GM20431 (cell line): ENCODE results near the gene TBX18.

Experiments
- in situ Hi-C: fragments of 300-500 bp; cut with MseI, MboI; formaldehyde crosslinking; loops from one replicate; pipeline ENCODE4 v1.15.0; 2020; ENCODE audit warnings: low sequenced_read_pairs; ENCODE audit not compliant: unreplicated experiment

Gene TBX18

DNA sequence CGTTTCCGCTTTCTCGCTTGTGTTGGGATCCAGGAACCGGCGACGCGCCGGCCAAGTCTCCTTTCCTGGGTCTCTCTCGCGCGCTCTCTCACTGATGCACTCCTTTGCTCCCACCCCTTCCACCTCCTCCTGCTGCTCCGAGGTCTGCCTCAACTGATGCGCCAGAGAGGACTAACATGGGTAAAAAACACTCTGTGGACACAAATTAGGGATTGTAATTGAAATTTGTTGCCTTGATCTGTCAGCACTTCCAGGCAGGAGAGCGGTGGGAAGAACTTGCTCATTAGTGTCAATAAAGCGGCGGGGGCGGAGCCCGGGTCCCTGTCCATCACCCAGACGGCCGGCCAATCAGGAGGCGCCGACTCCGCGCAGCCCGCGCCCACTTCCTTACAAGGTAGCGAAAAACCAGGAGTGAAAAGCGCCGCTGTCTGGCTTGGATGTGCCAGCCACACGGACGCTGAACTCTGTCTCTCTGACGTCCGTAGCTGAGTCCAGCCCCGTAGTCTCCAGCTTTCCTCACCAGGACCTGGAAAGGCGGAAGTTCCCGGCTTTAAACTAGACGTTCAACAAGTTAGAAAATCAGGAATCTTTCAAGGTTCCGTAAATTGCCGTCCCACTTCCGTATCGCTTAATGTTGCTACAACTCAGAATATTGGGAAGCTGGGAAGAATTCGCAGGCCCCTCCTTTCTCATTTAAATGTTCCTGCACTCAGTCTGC, at the start of gene TBX18:
TBX18 (minus strand) TSS at position 267 of the 718 bp plus-strand sequence. CDS start 417 bp downstream, outside the sequence.
- in situ Hi-C loops: no loop called here

DNA sequence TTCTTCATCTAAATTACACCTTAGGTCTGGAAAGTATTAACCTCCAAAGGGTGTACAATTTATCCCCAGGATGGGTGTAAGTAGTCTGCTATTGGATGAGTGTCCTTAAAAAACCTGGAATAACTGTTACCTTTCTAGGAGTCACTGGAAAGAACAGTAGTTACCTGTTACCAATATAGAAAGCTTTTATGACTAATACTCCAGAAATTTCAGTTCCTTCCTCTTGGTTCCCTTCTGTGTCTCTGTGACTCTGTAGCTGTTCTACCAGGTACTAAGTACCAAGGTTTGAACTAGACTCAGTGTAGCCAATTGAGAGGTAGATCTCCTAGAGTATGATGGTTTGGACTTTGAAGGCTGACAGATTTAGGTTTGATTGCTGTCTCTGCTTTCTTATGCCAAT, 47.0 kb upstream of the TBX18 start:
- in situ Hi-C loops: no loop called here

DNA sequence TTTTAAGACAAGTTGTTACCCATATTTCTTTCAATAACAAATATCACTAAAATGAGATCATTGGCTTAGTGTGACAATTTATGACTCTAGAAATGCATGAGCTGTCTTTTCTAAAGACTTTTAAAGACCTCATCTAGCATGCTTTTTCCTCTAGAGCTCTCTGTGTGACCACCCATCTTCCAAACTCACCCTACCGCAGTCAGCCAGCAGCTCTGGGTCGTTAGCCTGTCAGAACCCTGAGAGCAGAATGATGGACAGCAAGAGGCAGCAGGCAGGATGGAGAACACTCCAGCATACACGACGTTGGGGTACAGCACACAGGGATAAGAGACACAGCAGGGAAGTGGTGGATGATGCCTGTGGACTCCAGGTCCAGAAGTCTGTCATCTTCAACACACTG, 45.1 kb upstream of the TBX18 start:
- in situ Hi-C loops: no loop called here

DNA sequence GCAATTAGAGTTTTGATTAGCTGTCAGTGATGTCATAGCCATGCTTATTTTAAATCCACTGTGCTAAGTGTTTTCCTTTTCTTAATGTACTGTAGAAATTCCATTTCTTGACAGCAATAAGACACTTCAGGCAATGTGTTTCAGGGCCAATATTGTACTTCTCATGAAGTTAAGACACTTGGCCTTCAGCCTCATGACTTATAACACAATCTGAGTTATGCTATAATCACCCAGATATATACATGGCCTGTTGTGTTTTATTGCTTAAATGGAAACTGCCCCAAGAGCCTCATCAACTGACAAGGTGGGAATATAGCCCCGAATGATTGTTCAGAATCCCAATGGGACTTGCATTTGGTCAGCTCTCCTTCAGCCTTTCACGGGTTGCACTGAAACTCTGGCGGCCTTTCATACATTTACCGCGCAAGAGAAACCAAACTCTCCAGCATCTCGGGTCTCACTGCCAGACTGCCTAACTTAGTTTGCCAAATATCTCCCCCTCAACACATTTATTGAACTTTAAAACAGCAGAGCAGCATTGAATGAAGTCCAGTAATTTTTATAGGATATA, 44.2 kb upstream of the TBX18 start:
- in situ Hi-C loops: no loop called here

DNA sequence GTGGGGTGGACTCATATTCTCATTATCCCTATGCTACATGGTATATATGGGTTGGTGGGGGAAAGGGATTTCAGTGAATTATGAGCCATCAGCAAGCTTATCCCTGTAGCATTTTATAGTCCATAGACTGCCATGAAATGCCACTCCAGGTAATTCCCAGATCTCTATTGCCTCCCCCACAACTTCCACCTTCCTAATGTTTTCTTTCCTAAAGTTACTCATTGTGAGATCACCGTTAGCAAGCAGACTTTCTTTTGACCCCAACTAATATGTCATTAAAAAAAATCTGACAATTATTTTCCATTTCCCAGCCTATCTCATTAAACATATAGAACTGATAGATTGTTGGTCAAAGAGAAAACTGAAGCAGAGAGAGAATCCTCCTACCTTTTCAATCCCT, 40.7 kb upstream of the TBX18 start:
- in situ Hi-C loops: no loop called here

DNA sequence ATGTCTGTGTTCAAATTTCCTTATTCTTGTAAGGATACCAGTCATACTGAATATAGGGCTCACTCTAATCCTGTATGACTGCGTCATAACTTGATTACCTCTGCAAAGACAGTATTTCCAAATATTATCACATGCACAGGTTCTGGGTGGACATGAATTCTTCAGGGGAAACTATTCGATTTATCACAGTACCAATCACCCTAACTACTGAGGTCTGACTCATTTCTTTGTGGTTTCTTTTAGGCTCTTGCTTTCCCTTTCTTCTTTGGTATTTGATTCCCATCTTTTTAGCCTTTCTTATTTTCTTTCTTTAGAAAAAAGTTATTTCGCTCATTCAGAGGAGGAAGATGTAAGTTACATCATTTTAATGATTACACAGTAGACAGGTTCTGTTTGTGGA, 40.3 kb upstream of the TBX18 start:
- in situ Hi-C loops: no loop called here

DNA sequence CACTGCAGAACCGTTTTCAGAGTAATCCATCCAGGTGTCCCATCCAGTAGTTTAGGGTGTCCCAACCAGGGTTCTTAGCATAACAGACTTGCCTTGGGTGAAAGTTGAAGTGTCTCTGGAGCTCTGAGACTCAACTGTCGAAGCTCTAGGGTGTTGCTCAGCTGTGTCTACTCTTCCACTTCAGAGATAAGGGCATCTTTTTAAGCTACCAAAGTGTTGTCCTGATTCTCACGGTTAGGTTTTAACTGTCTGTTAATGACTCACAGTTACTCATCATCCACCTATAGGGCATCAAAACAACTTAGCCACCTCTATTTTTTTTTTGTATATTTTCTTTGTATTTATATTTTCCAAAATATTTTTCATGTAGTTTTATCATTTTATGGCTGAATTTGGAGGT, 36.9 kb upstream of the TBX18 start:
- in situ Hi-C loops: no loop called here

DNA sequence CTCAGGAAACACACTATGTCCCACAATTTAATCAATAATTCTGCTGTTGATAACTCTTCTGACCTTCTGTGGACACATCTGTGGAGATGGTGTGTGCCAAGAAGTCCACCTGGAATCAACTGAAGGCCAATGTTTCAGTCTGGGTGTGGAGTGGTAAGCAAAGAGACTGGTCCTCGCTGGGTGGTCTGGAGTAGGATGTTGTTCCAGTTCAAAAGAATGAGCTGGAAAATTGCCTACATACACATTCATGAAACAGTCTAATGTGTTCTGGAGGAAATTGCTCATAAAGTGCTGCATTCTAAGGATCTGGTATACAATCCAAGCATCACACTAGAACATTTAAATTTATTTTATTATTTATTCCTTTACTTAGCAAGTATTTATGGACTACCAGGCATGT, 33.9 kb upstream of the TBX18 start:
- in situ Hi-C loops: no loop called here

DNA sequence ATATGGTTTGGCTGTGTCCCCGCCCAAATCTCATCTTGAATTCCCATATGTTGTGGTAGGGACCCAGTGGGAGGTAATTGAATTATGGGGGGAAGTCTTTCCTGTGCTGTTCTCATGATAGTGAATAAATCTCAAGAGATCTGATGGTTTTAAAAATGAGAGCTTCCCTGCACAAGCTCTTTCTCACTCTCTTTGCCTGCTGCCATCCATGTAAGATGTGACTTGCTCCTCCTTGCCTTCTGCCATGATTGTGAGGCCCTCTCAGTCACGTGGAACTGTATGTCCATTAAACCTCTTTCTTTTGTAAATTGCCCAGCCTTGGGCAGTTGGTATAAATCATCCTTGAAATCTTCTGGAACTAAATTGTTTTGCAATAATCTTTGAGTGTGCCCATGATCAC, 31.9 kb upstream of the TBX18 start:
- in situ Hi-C loops: no loop called here

DNA sequence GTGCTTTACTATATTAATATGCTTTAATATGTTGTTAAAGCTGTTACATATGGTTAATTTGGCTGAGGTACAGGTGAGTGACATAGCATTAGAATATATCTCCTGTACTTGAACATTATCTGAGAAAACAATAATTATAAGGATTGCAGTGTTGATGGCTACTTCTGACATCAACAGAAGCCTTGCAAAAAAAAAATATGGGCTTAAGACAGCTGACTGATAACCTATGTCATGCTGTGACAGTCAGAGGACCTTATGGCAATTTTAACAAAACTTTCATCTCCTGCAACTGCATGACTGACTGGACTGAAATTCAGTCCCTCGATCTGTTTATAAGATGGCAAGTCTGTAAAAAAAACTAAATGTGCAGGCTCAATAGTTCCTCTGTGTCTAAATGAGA, 27.5 kb upstream of the TBX18 start:
- in situ Hi-C loops: no loop called here

DNA sequence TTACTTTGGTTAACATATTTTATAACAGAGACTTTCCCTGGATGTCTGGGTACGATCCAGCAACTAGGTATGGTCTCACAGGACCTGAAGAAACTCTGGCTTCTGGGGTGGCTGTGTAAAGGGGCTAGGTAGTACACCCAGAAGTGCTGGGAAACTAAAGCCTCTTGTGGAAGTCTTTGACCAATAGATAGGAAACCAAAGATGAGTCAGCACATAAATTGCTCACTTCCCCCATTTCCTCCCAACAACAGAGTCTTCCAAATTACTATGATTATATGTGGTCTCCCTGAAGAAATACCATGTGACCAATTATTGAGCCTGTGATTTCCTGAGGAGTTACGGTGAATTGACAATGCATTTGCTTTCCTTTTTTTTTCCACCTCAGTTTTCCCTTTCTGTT, 26.8 kb upstream of the TBX18 start:
- in situ Hi-C loops: no loop called here

DNA sequence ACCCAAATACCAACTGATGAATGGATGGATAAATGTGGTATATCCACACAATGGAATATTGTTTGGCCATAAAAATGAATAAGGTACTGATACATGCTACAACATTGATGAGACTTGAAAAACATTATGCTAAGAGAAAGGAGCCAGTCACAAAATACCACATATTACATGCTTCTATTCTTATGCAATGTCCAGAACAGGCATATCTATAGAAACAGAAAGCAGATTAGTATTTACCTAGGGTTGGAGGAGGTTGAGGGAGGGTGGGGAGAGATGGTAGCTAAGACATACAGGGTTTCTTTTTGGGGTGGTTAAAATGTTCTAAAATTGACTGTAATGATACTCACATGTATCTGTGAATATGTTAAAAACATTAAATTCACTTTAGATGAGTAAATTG, 24.8 kb upstream of the TBX18 start:
- in situ Hi-C loops: no loop called here

DNA sequence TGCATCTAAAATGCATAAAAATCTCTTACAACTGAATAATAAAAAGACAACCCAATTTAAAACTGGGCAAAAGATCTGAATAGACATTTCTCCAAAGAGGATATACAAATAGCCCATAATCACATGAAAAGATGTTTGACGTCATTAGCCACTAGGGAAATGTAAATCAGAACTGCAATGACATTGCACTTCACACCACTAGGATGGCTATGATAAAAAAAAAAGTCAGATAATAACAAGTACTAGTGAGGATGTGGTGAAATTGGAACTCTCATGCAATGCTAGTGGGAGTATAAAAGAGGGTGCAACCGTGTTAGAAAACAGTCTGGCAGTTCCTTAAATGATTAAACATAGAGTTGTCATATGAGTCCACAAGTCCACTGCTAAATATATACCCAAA, 24.3 kb upstream of the TBX18 start:
- in situ Hi-C loops: no loop called here

DNA sequence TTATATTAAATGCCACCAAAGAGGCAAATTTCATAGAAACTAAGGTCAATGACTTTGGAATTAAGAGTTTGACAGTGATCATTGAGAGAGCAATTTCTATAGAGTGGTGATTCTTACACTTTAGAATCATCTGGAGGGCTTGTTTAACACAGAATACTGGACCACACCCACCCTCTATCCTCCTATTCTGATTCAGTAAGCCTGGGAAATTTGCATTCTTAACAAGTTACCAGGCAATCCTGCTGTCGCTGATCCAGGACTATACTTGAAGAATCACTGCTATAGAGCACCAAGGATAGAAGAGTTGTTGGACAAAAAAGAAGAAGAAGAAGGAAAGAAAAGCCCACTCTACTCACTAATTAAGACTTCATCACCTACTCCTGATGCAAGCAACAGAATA, 21.3 kb upstream of the TBX18 start:
- in situ Hi-C loops: no loop called here

DNA sequence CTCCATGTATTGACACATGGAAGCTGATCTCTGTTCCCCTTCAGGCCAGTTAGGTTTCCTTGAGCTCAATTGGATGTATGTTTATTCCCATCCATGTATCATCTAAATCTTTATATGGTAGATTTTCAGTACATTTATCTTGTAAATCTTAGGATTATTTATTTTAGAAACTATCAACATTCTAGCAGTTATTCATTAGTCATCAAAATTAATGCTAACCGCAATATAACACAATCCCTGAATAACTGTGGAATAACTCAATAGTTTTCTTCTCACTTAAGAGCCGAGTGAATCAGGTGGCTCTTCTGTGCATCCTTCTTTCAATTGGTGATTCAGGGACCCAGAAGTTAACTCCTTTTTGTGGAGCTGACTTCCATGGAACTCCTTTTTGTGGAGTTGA, 15.5 kb upstream of the TBX18 start:
- in situ Hi-C loops: no loop called here

DNA sequence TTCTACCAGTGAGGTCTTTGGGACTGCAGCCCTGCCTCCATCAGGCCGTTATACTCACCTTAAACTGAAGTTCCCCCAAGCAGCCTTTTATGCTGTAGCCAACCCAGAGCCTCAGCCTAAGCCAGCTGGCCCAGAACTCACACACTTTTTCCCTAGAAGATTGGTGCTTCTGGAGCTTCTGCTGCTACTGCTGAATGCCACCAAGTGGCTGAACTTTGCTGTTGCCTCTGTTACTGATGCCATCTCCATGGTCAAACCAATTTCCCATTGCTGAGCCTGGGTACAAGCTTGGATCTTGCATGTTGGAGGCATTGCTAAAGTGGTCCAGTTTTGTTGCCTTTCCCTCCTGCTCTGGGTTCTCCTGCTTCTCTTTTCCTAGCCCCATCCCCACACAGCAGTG, 15.0 kb upstream of the TBX18 start:
- in situ Hi-C loops: no loop called here

DNA sequence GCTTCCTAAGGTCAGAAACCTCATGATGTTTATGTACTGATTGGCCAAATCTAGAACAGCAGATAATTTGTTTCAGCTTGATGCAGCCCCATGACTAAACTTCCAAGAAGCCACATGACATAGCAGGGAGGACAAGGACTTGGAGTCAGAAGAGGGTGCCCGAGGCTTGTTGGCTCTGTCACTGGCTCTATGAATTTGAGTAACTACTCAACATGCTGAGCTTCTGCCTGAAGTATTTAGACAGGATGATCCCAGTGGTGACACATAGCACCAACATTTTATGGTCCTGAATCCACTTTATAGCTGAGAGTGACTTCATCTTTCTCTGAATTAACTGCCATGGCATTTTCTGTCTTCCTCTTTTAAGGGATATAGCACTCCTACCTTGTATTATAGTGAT, 13.5 kb upstream of the TBX18 start:
- in situ Hi-C loops: no loop called here

DNA sequence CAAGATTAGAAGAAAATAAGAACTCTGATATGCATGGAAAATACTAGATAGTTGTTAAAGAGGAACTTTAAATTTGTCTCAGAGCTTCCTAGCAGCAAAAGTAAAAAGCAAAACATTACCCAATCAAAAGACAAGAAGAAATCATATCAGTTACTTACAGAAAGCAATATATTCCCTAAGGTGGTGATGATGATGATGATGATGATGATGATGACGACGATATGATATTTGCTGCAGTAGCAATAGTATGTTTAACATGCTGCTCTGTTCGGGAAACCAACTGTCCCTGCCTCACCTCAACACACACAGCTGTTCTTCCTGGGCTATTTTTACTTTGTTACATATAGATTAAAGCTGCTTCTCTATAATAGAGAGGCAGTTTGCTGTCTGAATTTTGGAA, 12.0 kb upstream of the TBX18 start:
- in situ Hi-C loops: no loop called here

DNA sequence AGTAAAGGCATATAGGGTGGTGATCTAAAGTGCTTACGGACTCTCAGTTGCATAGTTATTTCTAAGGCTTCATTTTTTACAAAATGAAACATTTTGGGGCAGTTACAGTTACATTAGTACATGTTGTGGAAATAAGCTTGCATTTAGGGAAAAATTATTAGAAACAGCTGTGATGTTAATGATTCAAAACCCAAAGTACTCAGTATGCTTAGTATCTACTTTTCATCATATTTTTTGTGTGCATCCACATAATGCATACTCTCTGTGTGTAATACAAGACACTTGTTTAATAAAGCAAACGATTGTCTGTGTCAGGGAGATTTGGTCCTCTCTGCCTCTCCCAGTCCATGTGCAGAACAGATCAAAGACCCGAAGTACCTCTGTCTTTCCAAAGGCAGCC, 11.4 kb upstream of the TBX18 start:
- in situ Hi-C loops: no loop called here

DNA sequence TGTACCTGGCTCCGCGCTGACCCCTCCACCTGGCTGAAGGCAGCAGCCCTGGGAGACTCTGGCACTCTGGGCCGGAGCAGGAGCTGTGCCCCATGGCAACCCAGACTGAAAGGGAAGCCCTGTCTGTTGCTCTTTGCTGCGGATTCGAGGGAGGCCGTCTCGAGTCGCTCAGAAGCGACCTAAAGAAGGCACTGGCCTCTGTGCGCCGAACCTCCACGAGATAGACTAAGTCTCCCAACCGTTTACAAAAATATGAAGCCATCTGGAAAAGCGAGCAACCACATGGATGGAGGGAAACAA, 10.5 kb upstream of the TBX18 start:
- in situ Hi-C loops: no loop called here

DNA sequence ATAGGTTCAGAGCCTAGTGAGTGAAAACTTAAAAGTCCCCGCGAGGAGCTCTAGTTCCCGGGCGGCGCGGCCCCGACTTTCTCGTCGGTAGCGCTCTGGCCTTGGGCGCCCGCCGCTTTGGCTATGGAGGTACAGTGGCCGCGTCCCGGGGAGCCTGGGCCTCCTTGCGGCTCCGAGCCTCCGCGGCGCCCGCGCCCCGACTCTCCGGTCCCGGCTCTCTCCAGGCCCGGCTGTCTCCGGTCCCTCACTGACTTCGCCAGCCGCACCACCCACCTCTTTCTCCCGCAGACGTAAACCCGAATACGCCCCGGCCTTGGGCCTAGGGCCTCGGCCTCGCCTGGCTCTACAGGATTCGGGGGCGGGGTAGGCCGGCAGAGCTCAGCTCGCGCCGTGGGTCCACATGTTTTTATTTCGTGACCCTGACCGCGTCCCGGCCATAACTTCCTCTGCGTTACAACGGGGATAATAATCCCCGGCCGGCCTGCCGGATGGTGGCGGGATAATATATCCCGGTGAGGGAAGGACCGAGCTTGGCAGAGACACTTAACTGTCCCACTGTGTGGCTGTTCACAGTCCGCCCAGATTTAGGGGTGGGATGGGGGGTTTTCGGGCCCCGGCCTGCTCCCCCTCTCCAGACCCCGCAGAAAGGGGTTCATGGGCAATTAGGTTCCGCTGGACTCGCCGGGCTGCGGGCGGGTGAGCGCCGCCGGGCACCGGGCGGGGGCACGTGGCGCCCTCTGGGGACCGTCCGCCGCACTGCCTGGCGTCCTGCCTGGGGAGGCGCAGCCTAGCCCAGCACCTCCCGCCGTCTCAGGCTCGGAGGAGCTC, 10.0 kb upstream of the TBX18 start:
- in situ Hi-C loops: no loop called here
